ENCODE data around the gene PASD1.
"Not testable (repeated sequence)": the region's sequence is repeated elsewhere in the genome, so short reads cannot be mapped to it uniquely, and the experiment has no call there.

DNA sequence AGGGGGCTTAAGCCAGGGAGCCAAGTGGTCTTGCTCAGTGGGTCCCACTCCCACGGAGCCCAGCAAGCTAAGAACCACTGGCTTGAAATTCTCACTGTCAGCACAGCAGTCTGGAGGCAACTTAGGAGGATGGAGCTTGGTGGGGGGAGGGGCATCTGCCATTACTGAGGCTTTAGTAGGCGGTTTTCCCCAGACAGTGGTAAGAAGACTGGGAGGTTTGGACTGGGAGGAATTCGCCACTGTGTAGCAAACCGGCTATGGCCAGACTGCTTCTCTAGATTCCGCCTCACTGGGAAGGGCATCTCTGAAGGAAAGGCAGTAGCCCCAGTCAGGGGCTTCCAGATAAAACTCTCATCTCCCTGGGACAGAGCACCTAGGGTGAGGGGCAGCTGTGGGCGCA, 17.2 kb upstream of the PASD1 start:
- TF ChIP-seq, protein P1, sequence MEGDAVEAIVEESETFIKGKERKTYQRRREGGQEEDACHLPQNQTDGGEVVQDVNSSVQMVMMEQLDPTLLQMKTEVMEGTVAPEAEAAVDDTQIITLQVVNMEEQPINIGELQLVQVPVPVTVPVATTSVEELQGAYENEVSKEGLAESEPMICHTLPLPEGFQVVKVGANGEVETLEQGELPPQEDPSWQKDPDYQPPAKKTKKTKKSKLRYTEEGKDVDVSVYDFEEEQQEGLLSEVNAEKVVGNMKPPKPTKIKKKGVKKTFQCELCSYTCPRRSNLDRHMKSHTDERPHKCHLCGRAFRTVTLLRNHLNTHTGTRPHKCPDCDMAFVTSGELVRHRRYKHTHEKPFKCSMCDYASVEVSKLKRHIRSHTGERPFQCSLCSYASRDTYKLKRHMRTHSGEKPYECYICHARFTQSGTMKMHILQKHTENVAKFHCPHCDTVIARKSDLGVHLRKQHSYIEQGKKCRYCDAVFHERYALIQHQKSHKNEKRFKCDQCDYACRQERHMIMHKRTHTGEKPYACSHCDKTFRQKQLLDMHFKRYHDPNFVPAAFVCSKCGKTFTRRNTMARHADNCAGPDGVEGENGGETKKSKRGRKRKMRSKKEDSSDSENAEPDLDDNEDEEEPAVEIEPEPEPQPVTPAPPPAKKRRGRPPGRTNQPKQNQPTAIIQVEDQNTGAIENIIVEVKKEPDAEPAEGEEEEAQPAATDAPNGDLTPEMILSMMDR (IDR thresholded peaks at IDR 0.05), result not testable (repeated sequence)
- not testable (repeated sequence) for TF ChIP-seq POLR2A (IDR thresholded peaks at IDR 0.05)
